ENCODE data around the gene LY6G5B.

LY6G5B gene

DNA sequence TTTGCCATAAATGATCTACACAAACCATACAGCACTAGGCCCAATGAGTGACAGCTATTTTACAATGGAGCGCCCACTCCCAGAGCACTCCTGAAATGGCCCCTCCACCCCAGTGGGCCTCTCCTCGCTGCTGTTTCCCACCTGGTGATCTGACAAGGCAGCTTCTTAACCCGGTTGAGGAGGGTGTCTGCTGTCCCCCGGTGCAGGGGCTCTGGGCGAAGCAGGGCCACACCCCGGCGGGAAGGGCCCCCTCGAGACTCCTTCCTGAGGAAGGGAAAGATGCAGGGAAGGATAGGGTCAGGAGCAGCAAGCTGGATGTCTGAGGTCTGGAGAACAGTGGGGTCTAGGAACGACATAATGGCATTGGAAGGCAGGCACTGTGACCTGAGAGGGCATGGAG is 23.1 kb downstream of the LY6G5B start:
- no peak for DNase-seq (ENCODE audit: low spot score)
- Histone ChIP-seq H3K27ac (no peak overlapping the region), H3K4me3 (no peak overlapping the region)
- TF ChIP-seq, protein P1, sequence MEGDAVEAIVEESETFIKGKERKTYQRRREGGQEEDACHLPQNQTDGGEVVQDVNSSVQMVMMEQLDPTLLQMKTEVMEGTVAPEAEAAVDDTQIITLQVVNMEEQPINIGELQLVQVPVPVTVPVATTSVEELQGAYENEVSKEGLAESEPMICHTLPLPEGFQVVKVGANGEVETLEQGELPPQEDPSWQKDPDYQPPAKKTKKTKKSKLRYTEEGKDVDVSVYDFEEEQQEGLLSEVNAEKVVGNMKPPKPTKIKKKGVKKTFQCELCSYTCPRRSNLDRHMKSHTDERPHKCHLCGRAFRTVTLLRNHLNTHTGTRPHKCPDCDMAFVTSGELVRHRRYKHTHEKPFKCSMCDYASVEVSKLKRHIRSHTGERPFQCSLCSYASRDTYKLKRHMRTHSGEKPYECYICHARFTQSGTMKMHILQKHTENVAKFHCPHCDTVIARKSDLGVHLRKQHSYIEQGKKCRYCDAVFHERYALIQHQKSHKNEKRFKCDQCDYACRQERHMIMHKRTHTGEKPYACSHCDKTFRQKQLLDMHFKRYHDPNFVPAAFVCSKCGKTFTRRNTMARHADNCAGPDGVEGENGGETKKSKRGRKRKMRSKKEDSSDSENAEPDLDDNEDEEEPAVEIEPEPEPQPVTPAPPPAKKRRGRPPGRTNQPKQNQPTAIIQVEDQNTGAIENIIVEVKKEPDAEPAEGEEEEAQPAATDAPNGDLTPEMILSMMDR (IDR thresholded peaks at IDR 0.05), result no peak

DNA sequence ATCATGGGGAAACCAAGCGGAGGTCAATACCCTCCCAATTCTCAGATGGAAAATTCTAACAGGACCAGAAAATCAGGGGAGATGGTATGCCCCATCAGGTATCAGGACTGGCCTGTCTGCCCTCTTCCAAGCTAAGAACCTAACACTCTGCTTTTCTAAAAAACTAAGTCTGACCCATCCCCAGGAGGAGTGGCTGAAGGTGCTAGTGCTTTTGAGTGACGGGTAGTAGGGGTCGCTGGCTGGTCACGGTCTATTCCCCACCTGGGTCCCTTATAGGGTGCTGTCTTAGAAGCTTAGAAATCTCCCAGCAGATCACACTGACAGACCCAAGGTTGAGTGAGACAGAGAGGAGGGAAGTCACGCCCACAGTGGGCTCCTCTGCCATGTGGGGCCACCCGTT is 23.8 kb downstream of the LY6G5B start:
- no peak overlapping the region for H3K4me3 ChIP-seq
- H3K27ac ChIP-seq, result no peak overlapping the region
- no peak for DNase-seq (ENCODE audit: low spot score)
- TF ChIP-seq, protein P1 (IDR thresholded peaks at IDR 0.05), result no peak

DNA sequence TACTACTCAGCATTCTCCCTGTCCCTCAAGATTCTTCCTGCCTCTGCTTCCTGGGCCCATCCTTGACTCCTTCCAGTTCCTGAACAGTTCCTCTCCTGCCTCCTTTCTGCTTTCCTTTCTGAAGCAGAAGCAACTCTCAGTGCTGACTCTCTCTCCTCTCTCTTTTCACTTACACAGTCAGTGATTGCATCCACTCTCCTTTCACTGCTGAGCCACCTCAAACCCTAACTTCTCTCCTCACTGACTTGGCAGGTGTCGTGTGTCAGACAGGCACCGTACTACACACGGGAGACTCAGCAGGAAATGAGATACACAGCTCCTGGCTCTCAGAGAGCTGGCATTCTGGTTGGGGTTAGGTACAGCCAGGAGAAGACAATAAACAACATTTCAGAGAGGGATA is 27.8 kb downstream of the LY6G5B start:
- no peak overlapping the region for H3K27ac ChIP-seq
- no peak for DNase-seq (ENCODE audit: low spot score)
- TF ChIP-seq, protein P1 (IDR thresholded peaks at IDR 0.05), result no peak
- no peak overlapping the region for H3K4me3 ChIP-seq

DNA sequence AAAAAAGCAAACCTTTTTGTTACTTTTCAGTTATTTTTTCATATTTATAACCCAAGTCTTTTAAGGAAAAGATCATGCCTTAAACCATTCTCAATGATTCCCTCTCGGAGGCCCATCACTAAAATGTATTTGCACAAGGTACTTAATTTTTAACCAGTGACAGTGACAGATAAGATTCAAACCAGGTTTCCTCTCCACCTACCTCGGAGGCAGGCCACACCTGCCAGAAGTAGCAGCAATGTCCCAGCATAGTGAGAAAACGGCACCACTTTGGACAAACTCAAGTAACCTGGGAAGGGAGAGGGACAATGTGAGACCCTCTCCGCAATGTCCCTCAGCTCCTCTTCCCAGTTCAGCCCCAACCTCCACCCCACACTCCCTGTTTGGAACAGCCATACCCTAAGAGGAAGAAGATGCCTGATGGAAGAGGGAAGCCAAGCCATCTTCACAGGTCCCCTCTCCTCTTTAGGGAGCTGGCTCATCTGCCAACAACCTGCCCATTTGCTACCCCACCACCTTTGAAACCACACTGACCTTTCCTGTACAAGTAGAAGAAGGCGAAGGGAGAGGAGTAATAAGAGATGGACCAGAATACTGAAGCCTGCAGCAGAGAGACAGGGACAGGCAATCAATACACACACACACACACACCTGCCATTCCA is 31.1 kb downstream of the LY6G5B start:
- Histone ChIP-seq H3K4me3 (peak overlapping the region; percentile 95), H3K27ac (no peak overlapping the region)
- DNase-seq (ENCODE audit: low spot score), result no peak
- TF ChIP-seq, protein P1 (IDR thresholded peaks at IDR 0.05), result no peak

DNA sequence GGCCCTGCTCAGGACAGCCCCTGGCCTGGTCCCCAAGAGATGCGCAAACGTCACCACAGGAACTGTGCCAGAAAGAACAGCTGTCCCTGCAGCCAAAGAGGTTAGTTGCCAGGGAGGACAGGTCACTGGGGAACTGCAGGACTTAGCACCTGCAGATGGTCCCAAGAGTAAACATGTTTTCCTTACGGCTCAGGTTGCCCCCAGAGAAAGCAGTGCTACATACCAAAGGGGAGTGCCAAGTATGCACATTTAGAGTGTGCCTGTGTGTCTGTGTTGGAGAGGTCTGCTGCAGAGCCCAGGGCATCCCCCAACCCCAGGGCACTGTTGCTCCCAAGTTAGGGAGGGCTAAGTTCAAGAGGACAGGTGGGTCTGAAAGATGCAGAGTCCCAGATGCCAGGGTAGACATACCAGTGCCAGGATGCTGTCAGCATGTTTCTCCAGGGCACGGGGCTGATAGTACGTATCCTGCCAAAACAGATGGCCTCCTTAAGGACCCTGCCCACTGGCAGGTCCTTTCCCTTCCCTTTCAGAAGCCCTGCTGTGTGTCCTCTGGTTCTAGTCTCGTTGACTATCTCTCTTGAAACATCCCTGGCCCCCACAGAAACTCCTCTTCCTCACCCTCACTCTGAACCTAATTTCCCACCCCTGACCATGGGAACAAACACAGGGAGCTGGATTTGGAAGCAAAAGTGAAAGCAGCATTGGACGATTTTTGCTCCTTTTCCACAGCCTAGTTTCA is 32.1 kb downstream of the LY6G5B start:
- Histone ChIP-seq H3K27ac (peak overlapping the region; percentile 24 to 96), H3K4me3 (peak overlapping the region; percentile 95)
- DNase-seq (ENCODE audit: low spot score), result no peak
- TF ChIP-seq, protein P1 (IDR thresholded peaks at IDR 0.05), result no peak

DNA sequence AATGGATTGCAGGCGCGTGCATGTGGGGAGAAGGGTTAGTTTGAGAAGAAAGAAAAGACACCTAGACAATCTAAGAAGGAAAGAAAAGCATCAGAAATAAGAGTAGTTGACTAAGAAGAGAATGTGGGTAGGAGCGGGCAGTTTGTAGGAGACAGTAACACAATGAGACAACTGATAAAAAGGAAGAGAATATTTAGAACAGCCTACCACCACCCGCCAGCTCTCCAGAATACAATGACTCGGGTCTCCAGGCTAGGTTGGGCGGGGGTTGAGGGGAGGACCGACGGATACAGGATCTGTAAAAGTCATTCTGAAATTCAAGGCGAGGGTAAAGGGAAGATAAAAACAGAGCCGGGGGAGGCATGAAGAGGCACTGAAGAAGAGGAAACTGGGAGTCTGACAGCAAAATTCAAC is 32.6 kb downstream of the LY6G5B start:
- peak overlapping the region; percentile 96 to 99 for H3K27ac ChIP-seq
- no peak for DNase-seq (ENCODE audit: low spot score)
- peak overlapping the region; percentile 95 for H3K4me3 ChIP-seq
- TF ChIP-seq, protein P1 (IDR thresholded peaks at IDR 0.05), result no peak

Data from coronary artery (tissue), 2 donors.